GM12874 (cell line): ENCODE measurements around the gene OR1I1.

ENCODE experiments used
- CTCF ChIP-seq: IDR thresholded peaks from 2 replicates; pipeline ENCODE4 v1.5.1; 2011; ENCODE audit warnings: low read depth, mild to moderate bottlenecking, control low read depth, low read length, moderate library complexity; ENCODE audit not compliant: insufficient read depth

OR1I1 gene

GRCh38 chr19:15115080-15115479 lies 33.1 kb downstream of the OR1I1 start:
- no peak for TF ChIP-seq CTCF

- TF ChIP-seq CTCF, result no peak
These were observed 34.0 kb downstream of the OR1I1 start for GRCh38 chr19:15115762-15116615.

- no peak for TF ChIP-seq CTCF
These were observed 34.8 kb downstream of the OR1I1 start for GRCh38 chr19:15116856-15117255.

GRCh38 chr19:15118248-15118647 lies 36.2 kb downstream of the OR1I1 start:
- no peak for TF ChIP-seq CTCF

GRCh38 chr19:15118789-15119494 lies 36.9 kb downstream of the OR1I1 start:
- no peak for TF ChIP-seq CTCF

GRCh38 chr19:15120135-15121026 lies 38.4 kb downstream of the OR1I1 start:
- no peak for TF ChIP-seq CTCF
